Loucy (cell line): ENCODE measurements around the gene CAVIN3.

Source experiments
- CTCF ChIP-seq: fragments of 200-600 bp; sonication (generic); conservative IDR thresholded peaks from 2 replicates; pipeline ENCODE4 v1.5.1; 2014; ENCODE audit warnings: mild to moderate bottlenecking, antibody characterized with exemption, low read length
- EZH2phosphoT487 ChIP-seq: fragments of 200-600 bp; IDR thresholded peaks from 2 replicates; pipeline ENCODE4 v1.6.1; 2018; ENCODE audit warnings: antibody characterized with exemption, mild to moderate bottlenecking, moderate library complexity, borderline replicate concordance

- TF ChIP-seq CTCF (no peak), EZH2phosphoT487 (no peak)
Measured at GRCh38 chr11:6333095-6333494, 12.8 kb upstream of the CAVIN3 start.
